TTC549 (cell line): Measurements from ENCODE around the gene GPR143.
"Not testable (repeated sequence)": the region's sequence is repeated elsewhere in the genome, so short reads cannot be mapped to it uniquely, and the experiment has no call there.

Experiments used
- FAIRE-seq: peaks from 2 replicates; lab custom pipeline; 2012; peaks lifted over from hg19 to GRCh38; lab: Jason Lieb, UNC

Gene GPR143

GRCh38 chrX:9765737-9766097 is at the start of gene GPR143:
TSS of gene GPR143 (minus strand) at chrX:9765847. CDS start at chrX:9765817, 30 bp downstream.
- no peak for FAIRE-seq

GRCh38 chrX:9811086-9811485 is 45.4 kb upstream of the GPR143 start:
- not testable (repeated sequence) for FAIRE-seq

- not testable (repeated sequence) for FAIRE-seq
Measured at GRCh38 chrX:9809876-9810275, 44.2 kb upstream of the GPR143 start.

DNA sequence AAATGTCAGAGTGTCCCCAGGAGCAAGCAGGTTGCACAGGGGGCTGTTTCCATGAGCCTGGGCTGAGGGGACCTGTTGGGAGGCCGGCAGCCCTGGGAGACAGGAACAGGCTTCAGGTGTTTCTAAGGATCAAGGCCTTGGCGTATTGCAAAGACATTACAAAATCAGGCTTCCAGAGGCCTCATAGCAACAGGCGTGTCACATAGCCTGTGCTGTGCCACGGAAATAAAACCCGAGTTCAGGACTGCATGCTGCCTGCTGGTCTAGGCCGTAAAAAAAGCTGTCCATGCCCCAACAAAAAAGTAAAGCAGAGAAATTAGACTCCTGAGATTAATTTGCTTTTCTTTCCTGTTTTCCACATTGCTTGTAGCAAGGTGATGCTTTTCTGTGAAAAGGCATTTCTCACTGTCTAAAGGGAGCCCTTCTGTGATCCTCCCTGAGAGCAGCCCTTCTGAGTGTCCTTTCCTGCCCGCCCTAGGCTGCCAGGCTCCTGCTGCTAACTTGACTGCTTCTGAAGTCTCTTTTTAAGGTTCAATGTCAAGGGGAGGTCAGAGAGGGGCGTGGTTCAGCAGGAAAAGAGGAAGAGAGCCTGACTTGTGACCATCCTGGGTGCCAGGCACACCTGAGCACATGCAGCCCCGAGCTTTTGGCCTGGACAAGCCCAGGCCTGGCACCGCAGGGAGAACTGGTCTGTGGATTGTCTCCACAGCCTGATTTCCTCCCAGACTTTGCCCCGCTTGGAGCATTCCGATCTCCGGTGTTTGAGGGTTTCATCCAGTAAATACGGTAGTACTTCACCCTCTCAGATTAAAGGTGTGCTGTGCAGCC is 41.9 kb upstream of the GPR143 start:
- no peak for FAIRE-seq

GRCh38 chrX:9805956-9806355 is 40.3 kb upstream of the GPR143 start:
- no peak for FAIRE-seq

- no peak for FAIRE-seq
Measured at GRCh38 chrX:9804444-9804843, 38.8 kb upstream of the GPR143 start.

GRCh38 chrX:9802737-9803136 is 37.1 kb upstream of the GPR143 start:
- FAIRE-seq, result no peak

- no peak for FAIRE-seq
Measured at GRCh38 chrX:9797384-9798360, 32.0 kb upstream of the GPR143 start.

DNA sequence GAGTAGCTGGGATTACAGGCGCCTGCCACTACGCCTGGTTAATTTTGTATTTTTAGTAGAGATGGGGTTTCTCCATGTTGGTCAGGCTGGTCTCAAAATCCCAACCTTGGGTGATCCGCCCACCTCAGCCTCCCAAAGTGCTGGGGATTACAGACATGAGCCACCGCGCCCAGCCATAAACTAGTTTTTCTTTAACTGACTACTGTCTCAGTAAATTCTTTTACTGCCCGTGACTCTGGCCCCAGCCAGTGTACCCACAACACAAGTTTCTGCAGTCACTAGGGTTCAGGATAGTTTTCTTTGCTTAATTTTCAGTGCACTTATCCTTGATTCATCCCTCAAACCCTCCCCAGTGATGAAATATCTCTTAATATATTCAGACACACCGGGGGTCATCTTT is 28.8 kb upstream of the GPR143 start:
- no peak for FAIRE-seq

DNA sequence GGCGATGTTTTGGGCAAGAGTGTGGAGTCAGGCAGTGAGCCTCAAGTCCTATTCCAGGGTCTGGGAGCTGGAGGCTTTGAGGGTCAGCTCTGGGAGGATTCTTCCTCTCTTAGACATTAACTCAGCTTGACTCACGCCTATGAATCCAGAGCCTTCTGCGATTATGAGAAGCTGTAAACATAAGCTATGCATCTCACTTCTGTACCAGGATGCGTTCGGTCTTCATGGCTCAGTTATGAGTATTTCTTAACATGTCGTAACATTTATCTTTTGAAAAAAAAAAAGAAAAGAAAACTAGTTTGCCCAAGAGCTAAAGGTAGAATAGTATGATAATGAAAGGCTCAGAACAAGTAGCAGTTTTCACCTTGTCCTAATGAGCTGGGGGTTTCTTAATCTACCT is 25.2 kb upstream of the GPR143 start:
- FAIRE-seq, result no peak

DNA sequence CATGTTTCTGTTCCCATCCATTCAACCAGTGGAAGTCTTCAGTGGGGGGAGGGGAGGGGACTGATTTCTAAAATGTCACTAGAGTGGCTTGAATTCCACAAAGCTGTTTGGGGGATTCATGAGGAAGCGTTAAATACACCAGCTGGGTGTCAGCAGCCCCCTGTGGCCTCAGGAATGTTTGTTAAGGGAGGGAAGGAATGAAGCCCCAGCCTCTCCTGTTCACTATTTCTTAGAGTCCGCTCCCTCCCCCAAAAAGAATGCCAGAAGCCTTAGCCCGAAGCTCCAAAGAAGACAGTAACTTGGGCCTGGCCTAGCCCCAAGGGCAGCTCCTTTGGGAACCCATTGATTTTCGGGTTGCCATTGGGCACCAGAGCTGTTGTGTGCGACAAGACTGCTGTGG is 23.9 kb upstream of the GPR143 start:
- no peak for FAIRE-seq

DNA sequence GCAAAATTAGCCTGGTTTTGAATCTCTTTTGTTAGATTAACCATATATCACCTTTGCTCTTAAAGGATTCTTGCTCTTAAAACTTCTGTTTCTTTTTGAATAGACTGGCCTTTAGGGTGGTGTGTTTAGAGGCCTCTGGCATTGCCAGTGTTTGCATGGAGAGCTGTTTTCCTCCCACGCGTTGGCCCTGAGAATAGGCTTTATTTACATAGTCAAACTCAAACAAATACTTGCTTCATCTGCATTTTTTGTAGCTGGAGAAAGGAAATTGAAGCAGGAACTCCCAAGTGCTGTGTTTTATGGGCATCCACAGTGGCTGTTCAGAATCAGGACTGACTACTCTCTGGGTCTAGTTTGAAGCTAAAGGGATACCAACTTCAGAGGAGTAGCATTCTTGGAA is 23.3 kb upstream of the GPR143 start:
- FAIRE-seq, result no peak

DNA sequence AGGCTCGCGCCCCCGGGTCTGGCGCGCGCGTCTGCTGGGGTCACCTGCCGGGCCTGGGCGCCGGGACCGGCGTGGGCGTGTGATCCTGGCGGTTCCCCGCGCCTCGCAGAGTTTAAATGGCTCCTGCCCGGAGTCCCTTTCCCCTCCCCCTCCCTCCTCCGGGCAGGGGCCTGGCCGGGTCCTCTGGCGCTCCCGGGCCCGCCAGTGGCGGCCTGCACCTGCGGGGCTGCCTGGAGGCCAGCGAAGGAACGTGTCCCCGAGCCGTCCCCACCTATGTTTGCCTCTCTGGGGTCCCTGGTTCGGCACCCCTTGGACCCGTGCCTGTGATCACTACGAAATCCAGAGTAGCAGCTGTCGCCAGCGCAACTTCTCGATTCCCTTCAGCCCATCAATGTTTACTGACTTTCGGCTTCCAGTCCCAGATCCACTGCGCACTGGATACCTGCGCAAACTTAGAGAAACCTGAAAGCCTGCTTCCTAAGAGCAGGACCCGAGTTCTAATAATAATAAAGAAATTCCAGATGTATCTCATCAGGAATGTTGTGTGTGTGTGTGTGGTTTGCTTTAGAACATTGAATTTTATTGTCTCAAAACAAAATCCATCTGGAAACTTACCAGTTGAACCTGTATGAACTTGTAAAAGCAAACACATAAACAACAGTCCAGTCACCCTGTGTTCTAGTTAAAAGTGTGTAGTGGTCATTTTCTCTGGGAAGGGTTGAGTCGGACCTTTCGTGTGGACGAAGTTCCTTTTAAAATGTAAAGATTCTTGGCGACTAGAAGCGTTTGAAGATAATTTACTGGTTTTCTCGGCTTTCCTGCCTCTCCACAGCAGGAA is 21.4 kb upstream of the GPR143 start:
- no peak for FAIRE-seq

- no peak for FAIRE-seq
Measured at GRCh38 chrX:9785944-9786797, 20.5 kb upstream of the GPR143 start, which contains the start of gene SHROOM2. TSS of gene SHROOM2 (plus strand) at chrX:9786429. CDS start at chrX:9786546, 117 bp downstream.

GRCh38 chrX:9785254-9785943 is 19.8 kb upstream of the GPR143 start:
- no peak for FAIRE-seq

GRCh38 chrX:9784332-9784731 is 18.7 kb upstream of the GPR143 start:
- FAIRE-seq, result no peak

GRCh38 chrX:9781941-9782340 is 16.3 kb upstream of the GPR143 start:
- no peak for FAIRE-seq

GRCh38 chrX:9775930-9776329 is 10.3 kb upstream of the GPR143 start:
- no peak for FAIRE-seq

DNA sequence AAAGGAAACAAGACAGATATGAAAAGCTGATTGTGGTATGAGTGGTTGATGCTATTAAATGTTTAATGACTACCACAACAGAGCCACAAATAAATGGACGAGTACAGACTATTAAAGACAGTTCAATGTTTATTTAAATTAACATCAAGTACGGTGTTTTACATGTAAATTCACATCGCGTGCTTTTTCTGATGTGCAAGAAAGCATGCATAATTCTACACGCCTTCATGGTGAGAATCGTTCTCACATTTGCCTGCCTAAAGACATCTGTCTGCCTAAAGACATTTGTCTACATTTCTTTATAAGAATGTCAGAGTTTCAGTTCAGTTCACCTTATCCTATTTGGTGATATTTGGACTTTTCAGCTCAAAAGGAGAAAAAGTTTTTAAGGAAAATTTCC is 7.3 kb upstream of the GPR143 start:
- FAIRE-seq, result no peak

- no peak for FAIRE-seq
Measured at GRCh38 chrX:9770319-9770718, 4.7 kb upstream of the GPR143 start.
